Neuronal stem cell (in vitro differentiated cells): ENCODE results near the gene ACTL6A.
A peak's percentile ranks its signal among the peaks of the same experiment; 100 is the strongest.

Source experiments
- DNase-seq: peaks from one replicate; pipeline ENCODE4 v3.0.0-alpha.2; 2013; ENCODE audit warnings: low spot score
- H2AFZ ChIP-seq: one replicate; pipeline ENCODE4 v1.6.1; 2013; ENCODE audit warnings: mild to moderate bottlenecking, low read length, inconsistent platforms
- H2AK5ac ChIP-seq: 2 replicates; pipeline ENCODE4 v1.6.1; 2013; ENCODE audit warnings: low read depth, mild to moderate bottlenecking, inconsistent platforms, low read length, moderate library complexity, mixed read lengths
- H2BK120ac ChIP-seq: 2 replicates; pipeline ENCODE4 v1.6.1; 2013; ENCODE audit warnings: low read depth, mild to moderate bottlenecking, inconsistent platforms, low read length, moderate library complexity, mixed read lengths
- H2BK12ac ChIP-seq: one replicate; pipeline ENCODE4 v1.6.1; 2013; ENCODE audit warnings: low read length, inconsistent platforms
- H2BK15ac ChIP-seq: 2 replicates; pipeline ENCODE4 v1.6.1; 2013; ENCODE audit warnings: mild to moderate bottlenecking, low read length, inconsistent platforms, mixed read lengths
- H2BK5ac ChIP-seq: one replicate; pipeline ENCODE4 v1.6.1; 2013; ENCODE audit warnings: inconsistent platforms, mild to moderate bottlenecking, low read length, moderate library complexity
- H3K14ac ChIP-seq: one replicate; pipeline ENCODE4 v1.6.1; 2013; ENCODE audit warnings: low read length, inconsistent platforms
- H3K18ac ChIP-seq: 2 replicates; pipeline ENCODE4 v1.6.1; 2013; ENCODE audit warnings: low read length, inconsistent platforms
- H3K23ac ChIP-seq: 2 replicates; pipeline ENCODE4 v1.6.1; 2013; ENCODE audit warnings: low read depth, mild to moderate bottlenecking, mixed read lengths, low read length, inconsistent platforms; ENCODE audit not compliant: poor library complexity
- H3K27ac ChIP-seq: replicated peaks from 3 replicates; pipeline ENCODE4 v1.5.1; 2013; ENCODE audit warnings: low read length, inconsistent platforms
- H3K27me3 ChIP-seq, 3 experiments: 2 replicates each; pipeline ENCODE4 v1.6.1; 2013; ENCODE audit warnings: low read length in 3 of 3, mild to moderate bottlenecking in 2 of 3, inconsistent platforms in 1 of 3, low read depth in 1 of 3, mixed read lengths in 1 of 3, moderate library complexity in 1 of 3; ENCODE audit not compliant: control insufficient read depth in 3 of 3, insufficient read depth in 3 of 3
- H3K36me3 ChIP-seq, 2 donors: replicated peaks in 1 of 2; 2 replicates each; pipeline ENCODE4 v1.6.1; 2013; ENCODE audit warnings: low read length in 2 of 2; ENCODE audit not compliant: control insufficient read depth in 2 of 2, insufficient read depth in 2 of 2
- H3K4ac ChIP-seq: 2 replicates; pipeline ENCODE4 v1.6.1; 2013; ENCODE audit warnings: inconsistent platforms, mild to moderate bottlenecking, low read length, moderate library complexity
- H3K4me1 ChIP-seq, 2 donors: 1 replicate in 1 of 2; 2 replicates in 1 of 2; pipeline ENCODE4 v1.6.1; 2013; ENCODE audit warnings: low read length in 2 of 2, low read depth in 1 of 2; ENCODE audit not compliant: control insufficient read depth in 2 of 2, insufficient read depth in 1 of 2
- H3K4me2 ChIP-seq: one replicate; pipeline ENCODE4 v1.6.1; 2013; ENCODE audit warnings: mild to moderate bottlenecking, low read length, inconsistent platforms; ENCODE audit not compliant: insufficient read depth, poor library complexity, severe bottlenecking
- H3K4me3 ChIP-seq, 2 donors: 2 replicates each; pipeline ENCODE4 v1.5.1; 2013; ENCODE audit warnings: low read length in 2 of 2, mild to moderate bottlenecking in 2 of 2, inconsistent platforms in 1 of 2, moderate library complexity in 1 of 2
- H3K79me1 ChIP-seq: one replicate; pipeline ENCODE4 v1.6.1; 2013; ENCODE audit warnings: low read depth, mild to moderate bottlenecking, inconsistent platforms, low read length, moderate library complexity
- H3K9ac ChIP-seq: one replicate; pipeline ENCODE4 v1.6.1; 2013; ENCODE audit warnings: mild to moderate bottlenecking, low read depth, low read length, inconsistent platforms; ENCODE audit not compliant: poor library complexity
- H3K9me3 ChIP-seq, 2 donors: replicated peaks in 1 of 2; 2 replicates each; pipeline versions ENCODE3 to v1.6.1; 2013; ENCODE audit warnings: low read length in 2 of 2, mild to moderate bottlenecking in 2 of 2, inconsistent platforms in 1 of 2, low read depth in 1 of 2, mixed read lengths in 1 of 2, moderate library complexity in 1 of 2; ENCODE audit not compliant: control insufficient read depth in 2 of 2, insufficient read depth in 1 of 2
- H4K8ac ChIP-seq: one replicate; pipeline ENCODE4 v1.6.1; 2013; ENCODE audit warnings: low read depth, mild to moderate bottlenecking, inconsistent platforms, low read length, moderate library complexity
- H4K91ac ChIP-seq: one replicate; pipeline ENCODE4 v1.6.1; 2013; ENCODE audit warnings: low read length, low read depth, mild to moderate bottlenecking, inconsistent platforms; ENCODE audit not compliant: poor library complexity
- WGBS, 2 donors: extraction: QIAGEN DNeasy Blood & Tissue Kit; methylation state at CpG; one replicate each; pipeline ENCODE4 v1.1.7; 2013; ENCODE audit warnings: missing lambda C conversion rate in 2 of 2, mixed read lengths in 1 of 2; ENCODE audit not compliant: insufficient read length in 2 of 2, insufficient replicate concordance in 1 of 2; ENCODE audit errors: extremely low coverage in 2 of 2; 5-methylcytosine and 5-hydroxymethylcytosine counted together

Gene ACTL6A

DNA sequence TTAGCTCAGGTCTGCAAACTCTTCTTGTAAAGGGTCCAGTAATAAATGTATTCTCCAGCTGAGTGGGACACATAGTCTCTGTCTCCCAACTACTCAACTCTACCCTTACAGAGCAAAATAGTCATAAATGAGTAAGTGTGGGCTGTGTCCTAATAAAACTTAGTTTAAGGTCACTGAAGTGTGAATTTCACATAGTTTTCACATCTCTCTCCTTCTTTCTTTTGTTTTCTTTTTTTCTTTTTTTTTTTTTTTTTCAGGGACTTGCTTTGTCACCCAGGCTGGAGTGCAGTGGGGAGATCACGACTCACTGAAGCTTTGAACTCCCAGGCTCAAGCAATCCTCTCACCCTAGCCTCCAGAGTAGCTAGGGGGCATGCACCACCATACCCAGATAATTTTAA lies 1.9 kb upstream of the ACTL6A start:
- WGBS, 2 donors, result no CpG with 5 or more reads among the region's 1 CpG
- H3K18ac ChIP-seq, result no peak overlapping the region

GRCh38 chr3:179563271-179563783 lies 601 bp downstream of the ACTL6A start:
- no peaks in the 10 kb centered on the region for H3K36me3 ChIP-seq
- peaks cover 4% of the 10 kb centered on the region for H3K79me1 ChIP-seq
- peak overlapping the region; percentile 95 for H3K18ac ChIP-seq
- H3K27ac ChIP-seq, result peak overlapping the region; percentile 99
- no peak overlapping the region for H4K91ac ChIP-seq
- H3K9me3 ChIP-seq, result no peaks in the 10 kb centered on the region
- no CpG with 5 or more reads among the region's 40 CpGs for WGBS, 2 donors
- DNase-seq, result peak; percentile 65
- no peaks in the 10 kb centered on the region for H3K27me3 ChIP-seq
- H4K8ac ChIP-seq, result no peak overlapping the region
- peak overlapping the region; percentile 33 for H2BK15ac ChIP-seq
- peak overlapping the region; percentile 97 for H2BK5ac ChIP-seq
- H2AFZ ChIP-seq, result peak overlapping the region; percentile 96
- peak overlapping the region; percentile 88 for H3K9ac ChIP-seq
- peaks cover 3 to 6% of the 10 kb centered on the region in 2 donors for H3K4me1 ChIP-seq
- H3K4me2 ChIP-seq, result peak overlapping the region; percentile 74
- H2BK120ac ChIP-seq, result no peak overlapping the region
- no peak overlapping the region for H3K4ac ChIP-seq
- no peak overlapping the region for H2BK12ac ChIP-seq
- peak overlapping the region; percentile 83 to 95 for H3K4me3 ChIP-seq
- no peak overlapping the region for H3K14ac ChIP-seq
- no peak overlapping the region for H2AK5ac ChIP-seq
- peak overlapping the region; percentile 90 for H3K23ac ChIP-seq

More for the DNA sequence above, 1.9 kb upstream of the ACTL6A start:
- Histone ChIP-seq H3K9me3 (no peaks in the 10 kb centered on the region), H3K9ac (no peak overlapping the region), H2BK15ac (no peak overlapping the region), H2AK5ac (no peak overlapping the region), H4K91ac (no peak overlapping the region), H3K4me2 (no peak overlapping the region), H3K14ac (no peak overlapping the region), H2BK120ac (no peak overlapping the region), H2BK5ac (no peak overlapping the region), H2BK12ac (no peak overlapping the region), H3K27me3 (no peaks in the 10 kb centered on the region), H3K4me1 (peaks cover 3 to 6% of the 10 kb centered on the region in 2 donors), H3K23ac (no peak overlapping the region), H4K8ac (no peak overlapping the region), H3K4me3 (no peak overlapping the region), H3K79me1 (no peaks in the 10 kb centered on the region), H2AFZ (no peak overlapping the region), H3K4ac (no peak overlapping the region), H3K36me3 (no peaks in the 10 kb centered on the region), H3K27ac (no peak overlapping the region)
- DNase-seq, result no peak

- H3K18ac ChIP-seq, result no peak overlapping the region
- peaks cover 4 to 18% of the 10 kb centered on the region in 2 donors for H3K36me3 ChIP-seq
- no peak overlapping the region for H4K91ac ChIP-seq
- H2AK5ac ChIP-seq, result no peak overlapping the region
- no peak overlapping the region for H3K14ac ChIP-seq
- H2BK15ac ChIP-seq, result no peak overlapping the region
- no peak overlapping the region for H2BK120ac ChIP-seq
- no peak overlapping the region for H2AFZ ChIP-seq
- H3K9me3 ChIP-seq, result no peaks in the 10 kb centered on the region
- H2BK5ac ChIP-seq, result no peak overlapping the region
- peaks cover 3 to 6% of the 10 kb centered on the region in 2 donors for H3K4me1 ChIP-seq
- no peak overlapping the region for H3K27ac ChIP-seq
- no CpG with 5 or more reads among the region's 3 CpGs for WGBS, 2 donors
- DNase-seq, result no peak
- no peak overlapping the region for H3K4me3 ChIP-seq
- H3K23ac ChIP-seq, result no peak overlapping the region
- H3K4ac ChIP-seq, result no peak overlapping the region
- H3K79me1 ChIP-seq, result peaks cover 4% of the 10 kb centered on the region
- H3K9ac ChIP-seq, result no peak overlapping the region
- H4K8ac ChIP-seq, result no peak overlapping the region
- no peak overlapping the region for H3K4me2 ChIP-seq
- no peaks in the 10 kb centered on the region for H3K27me3 ChIP-seq
- H2BK12ac ChIP-seq, result no peak overlapping the region
These were observed 2.8 kb downstream of the ACTL6A start for GRCh38 chr3:179565496-179565895.

DNA sequence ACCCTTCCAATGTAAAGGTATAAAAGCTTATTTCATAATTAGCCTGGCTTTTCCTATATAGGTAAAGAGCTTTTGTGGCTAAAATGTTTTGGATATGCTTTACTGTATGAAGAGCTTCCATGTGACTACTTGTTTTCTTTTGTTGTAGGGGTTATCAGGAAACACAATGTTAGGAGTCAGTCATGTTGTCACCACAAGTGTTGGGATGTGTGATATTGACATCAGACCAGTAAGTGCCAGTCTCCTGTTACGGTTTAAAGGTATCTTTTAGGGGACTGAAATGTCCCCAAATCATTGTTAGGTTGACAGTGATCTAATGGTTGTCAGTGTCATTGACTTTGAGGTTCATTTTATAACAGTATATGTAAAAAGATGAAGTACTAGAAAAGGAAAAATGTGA lies 18.3 kb downstream of the ACTL6A start:
- Histone ChIP-seq H2BK120ac (no peak overlapping the region), H3K27me3 (no peaks in the 10 kb centered on the region), H3K4me1 (no peaks in the 10 kb centered on the region), H2AFZ (no peak overlapping the region), H3K9me3 (no peaks in the 10 kb centered on the region), H3K14ac (no peak overlapping the region), H2BK5ac (no peak overlapping the region), H2BK12ac (no peak overlapping the region), H4K8ac (no peak overlapping the region), H3K4ac (no peak overlapping the region), H4K91ac (no peak overlapping the region), H2BK15ac (no peak overlapping the region), H3K4me3 (no peak overlapping the region), H3K79me1 (no peaks in the 10 kb centered on the region), H2AK5ac (no peak overlapping the region), H3K9ac (no peak overlapping the region), H3K23ac (no peak overlapping the region), H3K27ac (no peak overlapping the region), H3K36me3 (peaks cover 13 to 97% of the 10 kb centered on the region in 2 donors), H3K18ac (no peak overlapping the region), H3K4me2 (no peak overlapping the region)
- WGBS, 2 donors, result no CpG with 5 or more reads among the region's 1 CpG
- no peak for DNase-seq
